GM21515 (cell line): ENCODE measurements around the gene TMEM116.
A peak's percentile ranks its signal among the peaks of the same experiment; 100 is the strongest.
"Not testable (repeated sequence)": the region's sequence is repeated elsewhere in the genome, so short reads cannot be mapped to it uniquely, and the experiment has no call there.

Source experiments
- ATAC-seq: cut with Tn5 transposase; IDR thresholded peaks from one replicate; pipeline ENCODE4 v1.9.1; 2021; ENCODE audit not compliant: unreplicated experiment

Gene TMEM116

DNA sequence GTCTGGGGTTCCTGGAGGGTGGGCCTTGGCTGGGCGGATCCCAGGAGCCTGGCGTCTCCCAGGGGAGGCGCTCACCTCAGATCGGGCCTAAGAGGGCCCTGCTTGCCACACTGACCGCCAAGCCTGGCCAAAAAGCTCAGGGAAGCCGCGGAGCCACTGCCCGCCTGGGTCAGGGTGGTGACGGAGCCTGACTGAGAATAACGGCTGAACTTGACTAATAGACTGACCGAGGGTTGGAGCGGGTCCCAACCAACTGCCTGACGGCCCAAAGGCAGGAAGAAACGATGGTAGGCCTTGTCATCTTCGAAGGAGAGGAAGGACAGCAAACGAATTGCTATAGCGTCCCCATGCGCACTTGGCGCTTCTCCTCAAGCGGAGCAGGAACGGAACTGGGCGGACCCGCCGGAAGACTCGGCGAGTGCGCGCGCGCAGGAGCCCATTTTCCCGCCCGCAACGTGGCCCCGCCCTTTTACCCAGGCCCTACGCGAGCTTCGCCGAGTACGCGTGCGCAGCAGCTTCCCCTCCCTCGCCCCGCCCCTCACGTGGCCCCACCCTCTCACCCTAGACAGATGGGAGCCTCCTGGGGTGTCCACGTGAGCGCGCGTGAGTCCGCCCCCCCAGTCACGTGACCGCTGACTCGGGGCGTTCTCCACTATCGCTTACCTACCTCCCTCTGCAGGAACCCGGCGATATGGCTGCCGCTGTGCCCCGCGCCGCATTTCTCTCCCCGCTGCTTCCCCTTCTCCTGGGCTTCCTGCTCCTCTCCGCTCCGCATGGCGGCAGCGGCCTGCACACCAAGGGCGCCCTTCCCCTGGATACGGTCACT, at the start of gene TMEM116, which contains the start of gene ERP29:
TSS of gene TMEM116 (minus strand) at position 391 of the 826 bp plus-strand sequence. CDS start 7,895 bp downstream, outside the sequence.
TSS of gene ERP29 (plus strand) at position 652 of the 826 bp plus-strand sequence. CDS start at position 692, 40 bp downstream.
- peak; percentile 66 for ATAC-seq

DNA sequence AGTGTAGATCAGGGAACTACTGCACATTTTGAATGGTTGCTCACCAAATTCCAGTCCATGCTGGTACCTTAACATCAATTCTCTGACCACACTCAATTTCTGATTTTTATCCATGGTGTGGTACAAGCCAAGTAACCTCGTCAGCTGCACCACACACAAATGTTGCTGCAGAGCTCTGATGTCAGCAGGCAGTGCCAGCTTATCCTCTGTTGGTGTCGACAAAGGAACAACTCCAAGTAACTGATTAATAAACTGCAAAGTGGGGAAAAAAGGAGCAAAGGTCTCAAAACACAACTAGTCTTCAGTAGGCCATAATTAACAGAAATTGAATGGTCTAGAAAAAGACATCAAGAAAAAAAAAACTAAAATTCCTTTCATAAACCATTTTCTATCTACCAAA, 48.2 kb upstream of the TMEM116 start:
- no peak for ATAC-seq

DNA sequence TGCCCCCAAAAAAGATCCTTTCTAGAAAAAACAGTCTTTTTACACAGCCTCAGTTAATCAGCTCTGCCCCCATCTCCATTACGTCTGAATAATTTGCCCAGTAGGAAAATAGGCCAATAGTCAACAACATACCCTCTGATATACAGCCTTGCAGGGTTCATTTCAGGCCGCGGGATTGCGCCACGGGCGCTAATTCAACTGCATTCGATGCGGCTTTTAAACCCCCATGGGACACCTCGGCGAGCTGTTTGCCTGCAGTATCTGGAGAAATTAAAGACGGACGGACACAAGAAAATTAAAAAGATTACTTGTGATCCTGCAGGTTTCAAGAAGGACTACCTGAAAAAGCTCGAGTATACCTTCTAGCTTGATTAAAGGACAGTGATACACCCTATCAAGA, 36.4 kb upstream of the TMEM116 start:
- ATAC-seq = no peak

DNA sequence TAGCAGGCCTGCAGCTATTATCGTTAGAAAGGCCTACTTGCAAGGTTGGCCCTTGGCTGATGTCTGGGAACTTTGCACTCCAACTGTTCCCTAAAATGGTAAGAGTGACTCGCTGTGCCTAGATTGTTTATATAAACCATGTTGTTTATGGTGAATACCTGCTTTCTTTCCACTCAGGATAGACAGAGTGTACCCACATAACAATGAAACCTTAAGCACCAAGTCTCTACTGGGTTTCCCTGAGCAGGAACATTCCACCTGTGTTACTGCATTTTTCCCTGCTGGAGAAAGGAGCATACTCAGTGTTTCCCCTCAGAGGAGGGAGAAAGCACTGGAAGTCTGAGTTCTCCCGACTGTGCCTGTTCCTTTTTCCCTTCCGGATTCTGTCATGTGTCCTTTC, 33.0 kb upstream of the TMEM116 start:
- ATAC-seq = no peak

DNA sequence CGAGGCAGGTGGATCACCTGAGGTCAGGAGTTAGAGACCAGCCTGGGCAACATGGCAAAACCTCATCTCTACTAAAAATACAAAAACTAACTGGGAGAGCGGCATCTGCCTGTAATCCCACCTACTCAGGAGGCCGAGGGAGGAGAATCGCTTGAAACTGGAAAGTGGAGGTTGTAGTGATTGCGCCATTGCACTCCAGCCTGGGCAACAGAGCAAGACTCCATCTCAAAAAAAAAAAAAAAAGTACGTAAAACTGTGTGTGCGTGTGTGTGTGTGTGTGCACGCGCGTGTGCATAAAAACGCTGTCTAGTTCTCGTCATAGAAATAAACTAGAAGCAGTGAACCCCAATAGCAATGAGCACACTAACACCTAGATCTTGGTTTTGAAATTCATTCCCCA, 23.6 kb upstream of the TMEM116 start:
- not testable (repeated sequence) for ATAC-seq

DNA sequence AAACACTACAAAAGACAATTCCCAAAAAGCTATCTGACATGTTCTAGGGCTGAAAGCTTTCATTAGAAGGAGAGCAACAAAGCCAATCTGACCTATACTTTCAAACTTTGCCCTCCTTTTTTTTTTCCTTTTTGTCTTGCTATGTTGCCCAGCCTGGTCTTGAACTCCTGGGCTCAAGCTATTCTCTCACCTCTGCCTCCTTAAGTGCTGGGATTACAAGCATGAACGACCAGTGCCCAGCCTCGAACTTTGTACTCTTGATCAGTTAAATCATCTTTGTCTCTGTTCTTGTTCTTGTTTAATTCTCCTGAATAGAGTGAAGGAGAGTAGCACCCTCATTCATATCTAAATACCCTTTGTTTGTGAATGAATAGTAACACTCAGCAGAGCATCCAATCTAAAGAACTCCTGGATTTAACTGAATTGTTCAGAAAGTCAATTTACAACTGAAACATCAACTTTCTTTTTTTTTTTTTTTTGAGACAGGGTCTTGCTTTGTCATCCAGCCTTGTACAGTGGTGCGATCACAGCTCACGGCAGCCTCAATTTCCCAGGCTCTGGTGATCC, 22.3 kb upstream of the TMEM116 start:
- no peak for ATAC-seq

DNA sequence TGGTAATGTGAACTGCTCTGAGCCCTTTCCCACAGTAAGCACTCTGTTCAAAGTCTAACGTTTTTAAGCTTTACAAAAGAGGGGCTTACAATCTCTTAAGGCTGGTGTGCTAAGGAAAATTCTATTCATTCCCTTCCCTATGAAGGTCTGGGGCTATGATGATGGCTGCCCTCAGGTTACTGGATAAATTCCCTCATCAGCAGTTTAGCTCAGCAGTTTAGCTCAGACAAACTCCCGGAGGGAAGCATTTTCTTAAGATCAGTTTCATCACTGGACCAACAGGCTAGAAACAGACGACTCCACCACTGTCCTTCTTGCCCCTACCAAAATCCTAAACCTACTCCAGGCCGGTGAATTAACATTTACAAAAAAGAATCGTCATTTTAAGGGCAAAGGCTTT, 19.3 kb upstream of the TMEM116 start:
- no peak for ATAC-seq

DNA sequence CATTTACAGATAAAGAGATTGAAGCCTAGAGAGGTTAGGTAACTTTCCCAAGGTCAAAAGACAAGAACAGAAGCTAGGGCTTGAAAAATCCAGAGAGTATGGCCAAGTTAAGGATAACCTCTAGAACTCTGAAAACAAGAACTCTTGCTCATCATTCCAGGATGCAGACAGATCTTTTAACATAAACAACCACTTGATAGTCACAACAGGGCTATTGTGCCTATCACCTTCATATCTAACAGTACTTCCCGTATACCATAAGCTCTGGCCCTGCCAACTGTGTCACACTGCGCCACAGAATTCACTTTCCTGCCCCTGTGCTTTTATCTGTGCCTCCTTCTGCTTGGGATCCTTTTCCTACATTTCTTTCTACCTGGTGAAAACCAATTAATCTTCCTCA, 18.5 kb upstream of the TMEM116 start:
- no peak for ATAC-seq

DNA sequence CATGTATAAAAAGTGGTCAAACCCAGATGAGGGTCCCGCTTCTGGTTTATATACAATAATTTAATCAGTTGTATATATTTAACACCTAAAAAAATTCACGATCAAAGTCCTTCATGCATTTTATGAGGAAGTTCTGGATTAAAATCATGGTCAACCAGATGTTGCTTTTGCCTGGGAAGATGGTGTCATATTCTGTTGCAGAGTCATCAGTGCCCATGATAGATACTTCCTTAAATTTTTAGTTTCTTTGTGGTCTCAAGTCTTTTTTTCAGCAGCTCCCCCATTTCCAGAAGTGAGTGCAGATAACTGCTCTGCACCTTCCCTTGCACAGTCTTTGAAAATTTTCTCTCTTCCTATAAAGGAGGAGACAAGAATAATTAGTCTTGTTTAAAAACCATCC, 16.3 kb upstream of the TMEM116 start:
- ATAC-seq = no peak

DNA sequence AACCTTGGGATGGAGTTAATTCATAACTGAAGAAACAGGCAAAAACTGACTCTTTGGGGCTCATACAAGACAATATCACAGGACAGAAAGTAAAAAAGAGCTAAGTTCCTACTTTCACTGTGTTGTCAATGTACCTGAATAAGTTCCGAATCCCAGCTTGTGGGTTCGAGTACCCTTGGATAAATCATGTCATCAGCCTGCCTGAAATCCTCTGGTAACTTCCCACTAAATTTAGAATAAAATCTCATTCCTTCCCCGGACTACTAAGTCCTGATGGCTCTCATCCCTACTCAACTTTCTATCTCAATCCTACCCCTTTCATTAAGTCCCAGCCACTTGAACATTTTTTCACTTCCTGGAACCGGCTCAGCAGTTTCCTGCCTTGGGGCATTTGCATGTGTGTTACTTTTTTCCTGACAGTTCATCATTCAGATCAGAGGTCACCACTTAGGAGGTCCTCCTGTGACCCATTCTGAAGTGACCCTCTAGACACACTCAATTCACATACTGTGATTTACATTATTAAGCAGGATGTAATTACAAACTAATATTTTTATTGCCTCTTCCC, 12.9 kb upstream of the TMEM116 start:
- ATAC-seq = no peak

DNA sequence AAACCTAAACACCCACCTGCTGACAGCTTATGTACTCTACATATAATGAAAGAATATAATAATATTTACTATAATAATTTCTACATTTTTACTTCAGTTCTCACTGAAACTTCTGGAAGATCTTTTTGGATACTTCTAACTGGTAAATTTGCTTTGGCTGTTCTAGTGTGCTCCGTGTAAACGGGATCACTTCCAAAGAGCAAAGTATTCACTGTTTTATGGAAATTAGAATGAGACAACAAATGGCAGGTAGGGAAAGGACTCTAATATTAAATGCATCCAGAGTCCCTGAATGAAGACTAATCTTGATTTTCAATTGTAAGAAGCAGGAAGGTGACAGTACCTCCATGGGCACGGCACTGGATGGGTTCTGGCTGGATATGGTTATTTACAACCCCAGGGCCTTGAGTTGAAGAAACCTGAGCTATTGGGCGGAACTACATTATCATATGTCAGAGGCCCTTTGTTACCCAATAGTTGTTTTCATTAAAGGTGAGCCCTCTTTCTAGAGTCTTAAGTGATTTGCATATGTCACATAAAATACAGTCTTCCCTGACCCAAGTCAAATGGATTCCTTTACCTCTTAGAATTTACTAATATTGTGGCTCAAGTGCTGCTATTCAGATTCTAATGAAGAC, 10.9 kb upstream of the TMEM116 start:
- no peak for ATAC-seq

DNA sequence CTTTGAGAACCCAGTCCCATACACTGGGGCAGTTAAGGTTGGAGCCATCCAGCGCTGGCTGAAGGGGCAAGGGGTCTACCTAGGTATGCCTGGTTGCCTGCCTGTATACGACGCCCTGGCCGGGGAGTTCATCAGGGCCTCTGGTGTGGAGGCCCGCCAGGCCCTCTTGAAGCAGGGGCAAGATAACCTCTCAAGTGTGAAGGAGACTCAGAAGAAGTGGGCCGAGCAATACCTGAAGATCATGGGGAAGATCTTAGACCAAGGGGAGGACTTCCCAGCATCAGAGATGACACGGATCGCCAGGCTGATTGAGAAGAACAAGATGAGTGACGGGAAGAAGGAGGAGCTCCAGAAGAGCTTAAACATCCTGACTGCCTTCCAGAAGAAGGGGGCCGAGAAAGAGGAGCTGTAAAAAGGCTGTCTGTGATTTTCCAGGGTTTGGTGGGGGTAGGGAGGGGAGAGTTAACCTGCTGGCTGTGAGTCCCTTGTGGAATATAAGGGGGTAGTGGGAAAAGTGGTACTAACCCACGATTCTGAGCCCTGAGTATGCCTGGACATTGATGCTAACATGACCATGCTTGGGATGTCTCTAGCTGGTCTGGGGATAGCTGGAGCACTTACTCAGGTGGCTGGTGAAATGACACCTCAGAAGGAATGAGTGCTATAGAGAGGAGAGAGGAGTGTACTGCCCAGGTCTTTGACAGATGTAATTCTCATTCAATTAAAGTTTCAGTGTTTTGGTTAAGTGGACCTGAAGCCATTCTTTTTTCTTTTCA, 9.5 kb upstream of the TMEM116 start:
- ATAC-seq = no peak

DNA sequence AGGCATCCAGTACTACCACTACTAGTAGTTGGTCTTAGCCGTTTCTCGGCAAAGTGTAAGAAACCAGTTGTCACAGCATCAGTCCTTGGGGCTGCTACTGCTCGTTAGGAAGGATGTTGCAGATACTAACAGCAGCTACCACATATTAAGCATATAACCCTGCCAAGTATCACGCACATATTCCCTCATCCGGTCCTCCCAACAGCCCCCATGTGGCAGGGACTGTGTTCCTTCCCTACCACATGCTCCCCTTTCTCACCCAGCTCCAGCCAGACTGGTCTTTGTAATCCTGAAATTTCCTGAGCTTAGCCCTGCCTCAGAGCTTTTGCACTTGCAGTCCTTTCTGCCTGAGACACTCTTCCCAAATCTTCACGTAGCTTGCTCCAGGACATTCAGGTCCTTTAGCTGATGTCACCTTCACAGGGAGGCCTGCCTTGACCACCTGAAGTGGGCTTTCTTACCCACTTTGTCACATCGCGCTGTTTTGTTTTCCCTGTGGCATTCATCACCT, 8.0 kb upstream of the TMEM116 start:
- ATAC-seq = no peak

DNA sequence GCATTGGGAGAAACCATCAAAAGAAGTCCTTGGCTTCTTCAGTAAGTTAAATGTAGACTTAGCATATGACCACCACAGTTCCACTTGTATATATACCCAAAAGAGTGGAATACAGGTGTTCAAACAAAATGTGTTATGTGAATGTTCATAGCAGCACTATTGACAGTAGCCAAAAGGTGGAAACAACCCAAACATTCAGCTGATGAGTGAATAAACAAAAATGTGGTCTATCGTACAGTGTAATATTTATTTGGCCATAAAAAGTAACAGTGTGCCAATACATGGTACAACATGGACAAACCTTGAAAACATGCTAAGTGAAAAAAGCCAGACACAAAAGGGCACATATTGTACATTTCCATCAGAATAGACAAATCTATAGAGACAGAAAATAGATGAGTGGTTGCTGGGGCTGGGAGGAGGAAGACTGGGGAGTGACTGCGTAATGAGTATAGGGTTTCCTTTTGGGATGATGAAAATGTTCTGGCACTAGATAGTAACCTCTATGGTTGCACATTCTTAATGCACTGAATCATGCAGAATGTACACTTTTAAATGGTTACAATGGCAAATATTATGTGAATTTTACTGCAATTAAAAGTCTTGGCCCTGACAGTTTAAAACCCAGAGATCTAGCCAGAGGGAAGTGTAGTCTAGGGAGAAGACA, 5.7 kb upstream of the TMEM116 start:
- no peak for ATAC-seq

DNA sequence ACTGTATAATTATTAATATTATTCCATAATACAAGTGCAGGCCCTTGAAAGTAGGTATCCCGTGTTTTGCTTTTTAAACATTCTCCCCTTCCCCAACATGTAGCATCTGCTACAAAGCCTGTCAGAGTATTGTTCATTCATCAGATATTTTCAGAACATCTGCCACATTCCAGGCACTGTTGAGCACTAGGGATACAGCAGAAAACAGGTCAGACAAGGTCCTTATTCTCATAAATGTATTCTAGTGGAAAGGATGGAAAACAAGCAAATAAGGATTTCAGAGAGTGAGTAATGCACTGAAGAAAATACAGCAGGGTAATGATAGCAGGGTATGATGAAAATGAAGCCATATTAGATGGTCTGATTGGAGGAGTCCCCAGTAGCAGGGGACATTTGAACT, 4.1 kb upstream of the TMEM116 start:
- no peak for ATAC-seq

DNA sequence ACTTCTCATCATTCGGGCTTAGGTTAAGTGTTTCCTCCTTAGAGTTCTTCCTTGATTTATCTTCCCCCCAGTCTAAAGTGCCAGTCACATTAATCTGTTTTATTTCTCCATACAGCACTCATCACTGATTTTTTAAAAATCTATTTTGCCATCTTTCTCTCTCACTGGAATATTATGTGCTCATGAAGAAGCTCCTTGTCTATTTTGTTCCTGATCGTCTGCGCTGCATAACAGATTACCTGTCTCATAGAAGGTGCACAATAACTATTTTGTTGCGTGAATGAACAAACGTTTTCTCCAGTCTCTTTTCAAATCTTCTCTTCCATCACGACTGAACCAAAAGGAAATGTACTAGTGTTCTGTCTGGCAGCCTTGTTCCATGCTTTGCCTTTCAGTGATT, 3.0 kb upstream of the TMEM116 start:
- ATAC-seq = no peak

DNA sequence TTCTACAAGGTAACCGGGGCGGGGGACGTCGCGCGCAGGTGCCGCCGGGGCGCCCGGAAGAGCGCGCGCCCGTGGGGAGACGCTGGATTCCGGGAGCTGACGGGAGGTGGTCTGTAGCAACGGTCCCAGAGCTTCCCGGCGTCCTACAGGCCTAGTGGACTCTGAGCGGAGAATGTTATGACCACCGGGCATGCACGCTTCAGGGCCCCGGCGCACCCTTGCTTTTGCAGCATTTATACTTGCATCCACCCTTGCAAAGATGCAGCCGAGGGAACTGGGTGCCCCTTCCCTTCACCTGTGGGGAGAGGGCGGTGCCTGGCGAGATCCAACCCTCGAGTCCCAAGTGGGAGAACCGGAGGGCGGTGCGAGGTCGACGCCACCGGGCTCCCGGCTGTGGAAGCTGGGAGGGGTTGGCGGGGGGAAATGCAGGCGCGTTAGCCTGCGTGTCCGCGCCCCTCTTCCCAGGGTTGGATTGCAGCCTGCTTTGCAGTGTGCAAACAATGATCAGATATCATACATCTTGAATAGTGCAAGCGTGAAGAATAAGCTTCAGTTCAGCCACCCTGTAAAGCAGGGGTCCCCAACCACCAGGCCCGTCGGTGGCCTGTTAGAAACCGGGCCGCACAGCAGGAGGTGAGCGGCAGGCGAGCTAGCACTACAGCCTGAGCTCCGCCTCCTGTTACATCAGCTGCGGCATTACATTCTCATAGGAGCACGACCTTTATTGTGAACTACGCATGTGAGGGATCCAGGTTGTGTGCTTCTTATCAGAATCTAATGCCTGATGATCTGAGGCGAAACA, 837 bp upstream of the TMEM116 start:
- ATAC-seq = no peak

DNA sequence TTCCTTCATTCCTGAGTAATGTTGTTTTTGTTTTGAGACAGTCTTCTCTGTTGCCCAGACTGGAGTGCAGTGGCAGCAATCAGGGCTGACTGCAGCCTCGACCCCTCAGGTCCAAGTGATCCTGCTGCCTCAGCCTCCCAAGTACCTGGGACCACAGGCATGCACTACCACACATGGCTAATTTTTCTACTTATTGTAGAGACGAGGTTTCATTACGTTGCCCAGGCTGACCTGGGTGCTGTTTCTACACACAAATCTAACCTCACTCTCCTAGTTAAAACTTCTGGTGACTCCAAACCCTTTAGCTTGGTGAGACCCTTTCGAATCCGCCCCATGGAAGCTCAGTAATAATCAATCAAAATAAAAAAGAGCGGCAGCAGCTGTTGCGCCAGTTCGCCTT, 1.3 kb downstream of the TMEM116 start:
- ATAC-seq = no peak
